Measurements from ENCODE around the gene DALRD3.

The DALRD3 gene, protein sequence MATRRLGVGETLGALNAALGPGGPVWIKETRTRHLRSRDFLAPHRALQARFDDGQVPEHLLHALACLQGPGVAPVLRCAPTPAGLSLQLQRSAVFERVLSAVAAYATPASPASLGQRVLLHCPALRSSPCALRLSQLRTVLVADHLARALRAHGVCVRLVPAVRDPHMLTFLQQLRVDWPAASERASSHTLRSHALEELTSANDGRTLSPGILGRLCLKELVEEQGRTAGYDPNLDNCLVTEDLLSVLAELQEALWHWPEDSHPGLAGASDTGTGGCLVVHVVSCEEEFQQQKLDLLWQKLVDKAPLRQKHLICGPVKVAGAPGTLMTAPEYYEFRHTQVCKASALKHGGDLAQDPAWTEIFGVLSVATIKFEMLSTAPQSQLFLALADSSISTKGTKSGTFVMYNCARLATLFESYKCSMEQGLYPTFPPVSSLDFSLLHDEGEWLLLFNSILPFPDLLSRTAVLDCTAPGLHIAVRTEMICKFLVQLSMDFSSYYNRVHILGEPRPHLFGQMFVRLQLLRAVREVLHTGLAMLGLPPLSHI

DNA sequence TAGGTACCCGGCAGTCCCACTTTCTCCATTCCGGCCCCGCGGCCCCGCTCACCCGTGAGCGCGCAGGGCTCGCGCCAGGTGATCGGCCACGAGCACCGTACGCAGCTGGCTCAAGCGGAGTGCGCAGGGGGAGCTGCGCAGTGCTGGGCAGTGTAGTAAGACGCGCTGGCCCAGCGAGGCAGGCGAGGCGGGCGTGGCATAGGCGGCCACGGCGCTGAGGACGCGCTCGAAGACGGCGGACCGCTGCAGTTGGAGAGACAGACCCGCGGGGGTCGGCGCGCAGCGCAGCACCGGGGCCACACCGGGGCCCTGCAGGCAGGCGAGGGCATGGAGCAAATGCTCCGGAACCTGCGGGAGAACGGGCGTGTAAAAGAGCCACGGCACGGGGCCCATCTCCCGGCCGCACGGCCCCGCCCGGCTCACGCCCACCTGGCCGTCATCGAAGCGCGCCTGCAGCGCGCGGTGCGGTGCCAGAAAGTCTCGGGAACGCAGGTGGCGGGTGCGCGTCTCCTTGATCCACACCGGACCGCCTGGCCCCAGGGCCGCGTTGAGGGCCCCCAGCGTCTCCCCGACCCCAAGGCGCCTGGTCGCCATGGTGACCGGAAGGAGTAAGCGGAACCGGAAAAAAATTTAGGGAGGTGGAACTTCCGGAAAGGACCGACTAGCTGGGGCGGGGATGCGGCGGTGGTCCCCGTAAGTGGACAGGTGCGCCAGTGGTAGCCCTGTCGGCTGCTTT lies at the start of gene DALRD3:
Gene DALRD3, minus strand, starts transcription at position 610 of the 736 bp plus-strand sequence. Its CDS starts 16 bp downstream, at position 594.
- peaks cover 23% of the 10 kb centered on the region for H3K4me1 ChIP-seq (ENCODE audit: insufficient read depth, low read length)
- peaks cover 27% of the 10 kb centered on the region for H3K36me3 ChIP-seq (ENCODE audit: insufficient read depth, low read length)
- H3K9ac ChIP-seq (ENCODE audit: low read length): peak within 1 kb of the TSS; percentile 36
- H3K4me3 ChIP-seq (ENCODE audit: low read depth in 1 of 2, low read length in 2 of 2): peak within 1 kb of the TSS; percentile 68 to 78
- peak within 1 kb of the TSS; percentile 62 for H3K27ac ChIP-seq (ENCODE audit: low read depth, low read length)
- H3K9me3 ChIP-seq (ENCODE audit: low read length): no peaks in the 10 kb centered on the region
- no peaks in the 10 kb centered on the region for H3K27me3 ChIP-seq (ENCODE audit: control insufficient read depth in 1 of 2, insufficient read depth in 2 of 2, low read length in 2 of 2)

GRCh38 chr3:49058011-49058410 lies 39.6 kb upstream of the DALRD3 start:
- Histone ChIP-seq H3K4me3 (ENCODE audit: low read depth in 1 of 2, low read length in 2 of 2) (no peak overlapping the region), H3K9ac (ENCODE audit: low read length) (no peak overlapping the region), H3K36me3 (ENCODE audit: insufficient read depth, low read length) (peaks cover 32% of the 10 kb centered on the region), H3K4me1 (ENCODE audit: insufficient read depth, low read length) (no peaks in the 10 kb centered on the region), H3K9me3 (ENCODE audit: low read length) (no peaks in the 10 kb centered on the region), H3K27ac (ENCODE audit: low read depth, low read length) (no peak overlapping the region), H3K27me3 (ENCODE audit: control insufficient read depth in 1 of 2, insufficient read depth in 2 of 2, low read length in 2 of 2) (no peaks in the 10 kb centered on the region)

- H3K4me1 ChIP-seq (ENCODE audit: insufficient read depth, low read length): no peaks in the 10 kb centered on the region
- no peak overlapping the region for H3K27ac ChIP-seq (ENCODE audit: low read depth, low read length)
- no peaks in the 10 kb centered on the region for H3K9me3 ChIP-seq (ENCODE audit: low read length)
- H3K4me3 ChIP-seq (ENCODE audit: low read depth in 1 of 2, low read length in 2 of 2): no peak overlapping the region
- no peak overlapping the region for H3K9ac ChIP-seq (ENCODE audit: low read length)
- no peaks in the 10 kb centered on the region for H3K27me3 ChIP-seq (ENCODE audit: control insufficient read depth in 1 of 2, insufficient read depth in 2 of 2, low read length in 2 of 2)
- H3K36me3 ChIP-seq (ENCODE audit: insufficient read depth, low read length): peaks cover 32% of the 10 kb centered on the region
These were observed 38.9 kb upstream of the DALRD3 start for GRCh38 chr3:49057268-49057667.

DNA sequence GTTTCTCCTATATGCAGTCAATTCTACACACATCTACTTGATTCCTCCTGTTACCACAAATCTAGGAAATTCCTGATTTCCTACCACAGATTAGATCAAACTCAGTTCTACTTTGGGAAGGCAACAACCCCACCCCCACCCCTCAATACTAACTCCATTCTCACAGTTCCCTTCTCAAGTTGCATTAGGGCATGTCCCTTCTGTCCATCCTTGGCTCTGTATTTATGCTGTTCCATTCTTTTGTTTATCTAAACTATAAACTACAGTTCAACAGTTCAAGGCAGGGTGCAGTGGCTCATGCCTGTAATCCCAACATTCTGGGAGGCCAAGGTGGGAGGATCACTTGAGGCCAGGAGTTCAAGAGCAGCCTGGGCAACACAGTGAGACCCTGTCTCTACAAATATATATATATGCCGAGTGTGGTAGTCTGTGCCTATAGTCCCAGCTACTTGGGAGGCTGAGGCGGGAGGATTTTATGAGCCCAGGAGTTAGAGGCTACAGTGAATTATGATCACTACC lies 36.0 kb upstream of the DALRD3 start:
- Histone ChIP-seq H3K4me3 (ENCODE audit: low read depth in 1 of 2, low read length in 2 of 2) (no peak overlapping the region), H3K9me3 (ENCODE audit: low read length) (no peaks in the 10 kb centered on the region), H3K36me3 (ENCODE audit: insufficient read depth, low read length) (peaks cover 40% of the 10 kb centered on the region), H3K27ac (ENCODE audit: low read depth, low read length) (no peak overlapping the region), H3K4me1 (ENCODE audit: insufficient read depth, low read length) (no peaks in the 10 kb centered on the region), H3K9ac (ENCODE audit: low read length) (no peak overlapping the region), H3K27me3 (ENCODE audit: control insufficient read depth in 1 of 2, insufficient read depth in 2 of 2, low read length in 2 of 2) (no peaks in the 10 kb centered on the region)

DNA sequence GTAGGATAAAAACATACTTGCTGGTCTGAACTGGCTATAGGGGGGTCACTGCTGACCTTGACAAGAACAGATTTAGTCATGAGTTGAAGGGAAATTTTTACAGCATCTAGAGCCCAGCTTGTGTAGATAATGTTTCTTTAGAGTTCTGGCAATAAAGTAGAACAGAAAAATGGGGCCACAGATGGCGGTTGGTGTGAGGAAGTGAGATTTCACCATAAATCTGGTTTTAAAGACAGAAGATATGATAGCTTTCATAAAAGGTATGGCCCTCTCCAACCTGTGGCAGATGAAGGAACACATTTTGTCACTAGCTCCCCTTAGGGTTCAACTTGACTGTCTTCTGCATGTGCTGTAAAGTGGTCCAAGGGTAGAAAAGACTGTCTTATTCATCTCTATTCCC lies 35.2 kb upstream of the DALRD3 start:
- Histone ChIP-seq H3K4me3 (ENCODE audit: low read depth in 1 of 2, low read length in 2 of 2) (no peak overlapping the region), H3K4me1 (ENCODE audit: insufficient read depth, low read length) (no peaks in the 10 kb centered on the region), H3K36me3 (ENCODE audit: insufficient read depth, low read length) (peaks cover 40% of the 10 kb centered on the region), H3K27ac (ENCODE audit: low read depth, low read length) (no peak overlapping the region), H3K9me3 (ENCODE audit: low read length) (no peaks in the 10 kb centered on the region), H3K9ac (ENCODE audit: low read length) (no peak overlapping the region), H3K27me3 (ENCODE audit: control insufficient read depth in 1 of 2, insufficient read depth in 2 of 2, low read length in 2 of 2) (no peaks in the 10 kb centered on the region)

DNA sequence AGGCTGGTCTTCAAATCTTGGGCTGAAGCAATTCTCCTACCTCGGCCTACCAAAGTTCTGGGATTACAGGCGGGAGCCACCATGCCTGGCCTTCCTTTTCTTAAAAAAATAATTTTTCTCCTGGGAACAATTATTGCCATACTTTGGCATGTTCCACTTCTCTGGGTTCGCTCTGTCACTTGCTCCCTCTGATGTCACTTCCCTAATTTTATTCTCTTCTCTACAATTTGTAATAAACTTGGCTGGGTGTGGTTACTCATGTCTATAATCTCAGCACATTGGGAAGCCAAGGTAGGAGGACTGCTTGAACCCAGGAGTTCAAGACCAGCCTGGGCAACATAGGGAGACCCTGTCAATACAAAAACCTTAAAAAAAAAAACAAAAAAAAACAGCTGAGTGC lies 16.9 kb upstream of the DALRD3 start:
- Histone ChIP-seq H3K4me1 (ENCODE audit: insufficient read depth, low read length) (peaks cover 5% of the 10 kb centered on the region), H3K9ac (ENCODE audit: low read length) (no peak overlapping the region), H3K9me3 (ENCODE audit: low read length) (no peaks in the 10 kb centered on the region), H3K36me3 (ENCODE audit: insufficient read depth, low read length) (peaks cover 46% of the 10 kb centered on the region), H3K27me3 (ENCODE audit: control insufficient read depth in 1 of 2, insufficient read depth in 2 of 2, low read length in 2 of 2) (no peaks in the 10 kb centered on the region), H3K4me3 (ENCODE audit: low read depth in 1 of 2, low read length in 2 of 2) (no peak overlapping the region), H3K27ac (ENCODE audit: low read depth, low read length) (no peak overlapping the region)

- H3K9me3 ChIP-seq (ENCODE audit: low read length): no peaks in the 10 kb centered on the region
- H3K4me1 ChIP-seq (ENCODE audit: insufficient read depth, low read length): peaks cover 6% of the 10 kb centered on the region
- no peak overlapping the region for H3K4me3 ChIP-seq (ENCODE audit: low read depth in 1 of 2, low read length in 2 of 2)
- no peaks in the 10 kb centered on the region for H3K27me3 ChIP-seq (ENCODE audit: control insufficient read depth in 1 of 2, insufficient read depth in 2 of 2, low read length in 2 of 2)
- no peak overlapping the region for H3K9ac ChIP-seq (ENCODE audit: low read length)
- no peak overlapping the region for H3K27ac ChIP-seq (ENCODE audit: low read depth, low read length)
- H3K36me3 ChIP-seq (ENCODE audit: insufficient read depth, low read length): peaks cover 45% of the 10 kb centered on the region
These were observed 16.3 kb upstream of the DALRD3 start for GRCh38 chr3:49034650-49035049.

GRCh38 chr3:49032646-49033304 lies 14.4 kb upstream of the DALRD3 start:
- Histone ChIP-seq H3K36me3 (ENCODE audit: insufficient read depth, low read length) (peaks cover 45% of the 10 kb centered on the region), H3K4me1 (ENCODE audit: insufficient read depth, low read length) (peaks cover 22% of the 10 kb centered on the region), H3K27me3 (ENCODE audit: control insufficient read depth in 1 of 2, insufficient read depth in 2 of 2, low read length in 2 of 2) (no peaks in the 10 kb centered on the region), H3K9me3 (ENCODE audit: low read length) (no peaks in the 10 kb centered on the region), H3K27ac (ENCODE audit: low read depth, low read length) (no peak overlapping the region), H3K4me3 (ENCODE audit: low read depth in 1 of 2, low read length in 2 of 2) (no peak overlapping the region), H3K9ac (ENCODE audit: low read length) (no peak overlapping the region)

- Histone ChIP-seq H3K9me3 (ENCODE audit: low read length) (no peaks in the 10 kb centered on the region), H3K4me1 (ENCODE audit: insufficient read depth, low read length) (peaks cover 24% of the 10 kb centered on the region), H3K27me3 (ENCODE audit: control insufficient read depth in 1 of 2, insufficient read depth in 2 of 2, low read length in 2 of 2) (no peaks in the 10 kb centered on the region), H3K9ac (ENCODE audit: low read length) (peak overlapping the region; percentile 40), H3K4me3 (ENCODE audit: low read depth in 1 of 2, low read length in 2 of 2) (no peak overlapping the region), H3K27ac (ENCODE audit: low read depth, low read length) (no peak overlapping the region), H3K36me3 (ENCODE audit: insufficient read depth, low read length) (peaks cover 60% of the 10 kb centered on the region)
These were observed 11.9 kb upstream of the DALRD3 start for GRCh38 chr3:49030321-49030720.

DNA sequence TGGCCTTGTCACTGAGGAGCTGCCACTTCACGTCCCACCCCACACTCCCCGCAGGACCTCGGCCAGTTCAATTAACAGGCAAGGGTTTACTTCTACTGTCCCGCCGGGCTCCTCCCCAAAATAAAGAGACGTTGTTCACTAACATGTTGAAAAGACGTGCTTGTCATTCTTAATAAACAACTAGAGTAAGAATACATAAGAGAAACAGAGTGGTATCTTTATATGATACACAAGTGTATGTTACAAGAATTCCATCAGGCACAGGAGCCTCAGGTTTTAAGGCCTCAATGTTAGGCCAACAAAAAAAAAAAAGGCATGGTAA lies 11.1 kb upstream of the DALRD3 start:
- H3K9me3 ChIP-seq (ENCODE audit: low read length): no peaks in the 10 kb centered on the region

More for the DNA sequence above, 11.1 kb upstream of the DALRD3 start:
- peak overlapping the region; percentile 61 for H3K27ac ChIP-seq (ENCODE audit: low read depth, low read length)
- peak overlapping the region; percentile 40 for H3K9ac ChIP-seq (ENCODE audit: low read length)
- H3K36me3 ChIP-seq (ENCODE audit: insufficient read depth, low read length): peaks cover 62% of the 10 kb centered on the region
- peaks cover 24% of the 10 kb centered on the region for H3K4me1 ChIP-seq (ENCODE audit: insufficient read depth, low read length)
- peak overlapping the region; percentile 7 to 91 for H3K4me3 ChIP-seq (ENCODE audit: low read depth in 1 of 2, low read length in 2 of 2)
- H3K27me3 ChIP-seq (ENCODE audit: control insufficient read depth in 1 of 2, insufficient read depth in 2 of 2, low read length in 2 of 2): no peaks in the 10 kb centered on the region

Measured in muscle layer of colon (tissue), 2 donors.